Activated naive CD4-positive, alpha-beta T cell treated with anti-CD3 and anti-CD28 coated beads, Interleukin-2, amount 50 U/mL, for 24 hours (primary cell): ENCODE measurements around the gene HEMK1.

Experiments
- H3K27ac Mint-ChIP-seq: one replicate; pipeline ENCODE4 v1.8.0; 2021; ENCODE audit warnings: mild to moderate bottlenecking, mixed read lengths
- H3K27me3 Mint-ChIP-seq: one replicate; pipeline ENCODE4 v1.8.0; 2021; ENCODE audit warnings: mixed read lengths
- H3K36me3 Mint-ChIP-seq: one replicate; pipeline ENCODE4 v1.8.0; 2021; ENCODE audit warnings: mixed read lengths
- H3K4me1 Mint-ChIP-seq: one replicate; pipeline ENCODE4 v1.8.0; 2021; ENCODE audit warnings: mixed read lengths
- H3K4me3 Mint-ChIP-seq: one replicate; pipeline ENCODE4 v1.8.0; 2021; ENCODE audit warnings: mild to moderate bottlenecking, mixed read lengths
- H3K9me3 Mint-ChIP-seq: one replicate; pipeline ENCODE4 v1.8.0; 2021; ENCODE audit warnings: mixed read lengths

Gene HEMK1

DNA sequence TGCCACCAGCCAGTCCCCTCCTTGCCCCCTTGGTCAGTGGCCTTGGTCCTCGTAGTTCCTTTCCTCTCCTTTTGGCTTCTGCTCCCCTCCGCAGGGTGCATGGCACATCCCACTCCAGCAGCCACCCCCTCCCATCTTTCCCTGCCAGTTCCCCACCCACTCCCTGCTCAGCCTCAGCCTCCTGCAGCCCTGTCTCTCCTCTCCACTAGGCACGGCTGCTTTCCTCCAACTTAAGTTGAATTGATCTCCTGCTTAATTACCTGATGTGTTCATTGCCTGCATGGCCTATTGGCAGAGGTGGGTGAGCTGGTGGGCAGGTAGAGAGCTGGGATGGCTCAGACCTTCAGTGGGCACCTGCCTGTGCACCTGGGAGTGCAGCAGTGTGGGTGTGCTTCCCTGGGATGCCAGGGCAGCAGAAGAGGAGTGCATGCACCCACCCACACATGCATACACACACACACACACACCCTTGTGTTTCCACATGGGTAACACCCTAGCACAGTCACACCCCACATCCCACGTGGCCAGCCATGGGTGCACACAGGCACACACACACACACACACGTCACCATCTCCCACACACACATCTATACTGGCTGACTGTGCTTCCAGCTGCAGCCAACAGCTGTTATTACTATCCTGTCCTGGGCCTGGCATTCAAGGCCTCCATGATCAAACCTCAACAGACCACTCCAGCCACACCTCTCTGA, 32.7 kb upstream of the HEMK1 start:
- H3K4me1 Mint-ChIP-seq = no peaks in the 10 kb centered on the region
- no peaks in the 10 kb centered on the region for H3K36me3 Mint-ChIP-seq
- no peaks in the 10 kb centered on the region for H3K9me3 Mint-ChIP-seq
- no peak overlapping the region for H3K4me3 Mint-ChIP-seq
- H3K27ac Mint-ChIP-seq = no peak overlapping the region
- no peaks in the 10 kb centered on the region for H3K27me3 Mint-ChIP-seq

DNA sequence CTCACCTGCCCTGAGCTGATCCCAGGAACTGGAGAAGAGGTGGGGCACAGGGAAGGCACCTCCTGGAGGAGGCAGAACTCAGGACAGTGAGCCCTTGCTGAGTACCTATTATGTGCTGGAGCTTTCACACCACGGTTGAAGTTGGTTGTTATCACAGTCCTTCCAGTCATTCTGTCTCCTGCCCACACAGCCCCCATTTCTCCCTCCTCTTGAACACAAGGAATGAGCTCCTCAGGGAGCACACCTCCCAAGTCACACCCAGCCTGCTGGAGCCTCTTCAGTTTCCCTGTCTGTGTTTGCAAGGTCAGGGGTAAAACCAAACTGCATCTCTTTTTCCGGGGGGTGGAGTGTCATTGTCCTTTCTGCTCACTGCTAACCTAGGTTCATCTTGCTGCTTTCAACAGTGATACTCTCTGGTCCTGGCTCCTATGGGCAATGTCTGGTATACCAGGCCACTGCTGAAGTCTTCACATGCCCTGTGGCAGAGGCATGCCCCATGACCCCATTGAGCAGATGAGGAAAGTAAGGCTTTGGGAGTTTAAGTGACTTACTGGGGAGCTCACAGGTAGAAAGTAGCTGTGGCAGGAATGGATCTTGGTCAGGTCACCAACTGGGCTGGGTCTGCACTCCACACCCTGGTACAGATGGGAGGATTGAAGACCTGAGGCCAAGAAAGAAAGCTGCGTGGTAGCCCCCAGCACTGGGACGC, 31.7 kb upstream of the HEMK1 start:
- H3K4me3 Mint-ChIP-seq = no peak overlapping the region
- no peaks in the 10 kb centered on the region for H3K36me3 Mint-ChIP-seq
- H3K27me3 Mint-ChIP-seq = no peaks in the 10 kb centered on the region
- no peak overlapping the region for H3K27ac Mint-ChIP-seq
- no peaks in the 10 kb centered on the region for H3K4me1 Mint-ChIP-seq
- no peaks in the 10 kb centered on the region for H3K9me3 Mint-ChIP-seq

DNA sequence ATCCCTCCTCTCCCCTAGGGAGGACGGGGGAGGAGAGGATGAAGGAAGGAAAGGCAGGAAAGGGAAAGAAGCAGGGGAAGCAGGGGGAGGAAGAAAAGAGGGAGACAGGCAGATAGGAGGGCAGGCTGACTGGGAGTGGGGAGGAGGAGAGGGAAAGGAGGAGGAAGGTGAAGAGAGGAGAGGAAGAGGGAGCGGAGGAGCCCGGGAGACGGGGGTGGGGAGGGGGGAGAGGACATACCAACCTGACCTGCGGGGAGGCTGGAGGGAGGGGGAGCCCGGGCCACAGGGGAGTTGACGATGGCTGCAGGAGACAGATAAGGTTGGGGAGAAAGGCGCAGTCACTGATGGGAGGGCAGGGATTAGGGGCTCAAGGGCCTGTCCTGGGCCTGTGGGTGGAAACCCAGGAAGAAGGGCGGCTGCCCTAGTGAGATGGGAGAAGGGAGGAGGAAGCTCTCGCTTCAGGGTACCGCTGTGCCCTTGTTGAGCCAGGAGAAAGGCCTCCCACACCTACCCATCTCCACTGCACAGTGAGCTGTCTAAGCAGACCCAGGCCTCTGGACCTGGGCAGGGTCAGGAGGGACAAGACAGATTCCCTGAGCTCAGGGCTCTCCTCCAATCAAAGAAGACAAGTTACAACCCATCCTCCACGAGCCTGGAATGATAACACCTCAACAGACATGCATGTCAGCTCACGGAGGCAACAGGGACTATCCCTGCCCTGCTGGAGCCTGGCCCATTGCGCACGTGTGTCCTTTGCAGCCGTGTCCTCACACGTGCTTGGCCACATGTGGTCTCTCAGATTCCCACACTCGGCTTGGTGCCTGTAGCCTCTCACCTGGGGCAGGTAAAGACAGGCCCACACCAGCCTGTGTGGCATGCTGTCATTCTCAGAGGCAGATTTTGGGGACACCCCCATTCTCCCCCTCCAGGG, 29.7 kb upstream of the HEMK1 start:
- Mint-ChIP-seq H3K27me3 (no peaks in the 10 kb centered on the region), H3K4me1 (no peaks in the 10 kb centered on the region), H3K9me3 (no peaks in the 10 kb centered on the region), H3K27ac (no peak overlapping the region), H3K4me3 (no peak overlapping the region), H3K36me3 (no peaks in the 10 kb centered on the region)

DNA sequence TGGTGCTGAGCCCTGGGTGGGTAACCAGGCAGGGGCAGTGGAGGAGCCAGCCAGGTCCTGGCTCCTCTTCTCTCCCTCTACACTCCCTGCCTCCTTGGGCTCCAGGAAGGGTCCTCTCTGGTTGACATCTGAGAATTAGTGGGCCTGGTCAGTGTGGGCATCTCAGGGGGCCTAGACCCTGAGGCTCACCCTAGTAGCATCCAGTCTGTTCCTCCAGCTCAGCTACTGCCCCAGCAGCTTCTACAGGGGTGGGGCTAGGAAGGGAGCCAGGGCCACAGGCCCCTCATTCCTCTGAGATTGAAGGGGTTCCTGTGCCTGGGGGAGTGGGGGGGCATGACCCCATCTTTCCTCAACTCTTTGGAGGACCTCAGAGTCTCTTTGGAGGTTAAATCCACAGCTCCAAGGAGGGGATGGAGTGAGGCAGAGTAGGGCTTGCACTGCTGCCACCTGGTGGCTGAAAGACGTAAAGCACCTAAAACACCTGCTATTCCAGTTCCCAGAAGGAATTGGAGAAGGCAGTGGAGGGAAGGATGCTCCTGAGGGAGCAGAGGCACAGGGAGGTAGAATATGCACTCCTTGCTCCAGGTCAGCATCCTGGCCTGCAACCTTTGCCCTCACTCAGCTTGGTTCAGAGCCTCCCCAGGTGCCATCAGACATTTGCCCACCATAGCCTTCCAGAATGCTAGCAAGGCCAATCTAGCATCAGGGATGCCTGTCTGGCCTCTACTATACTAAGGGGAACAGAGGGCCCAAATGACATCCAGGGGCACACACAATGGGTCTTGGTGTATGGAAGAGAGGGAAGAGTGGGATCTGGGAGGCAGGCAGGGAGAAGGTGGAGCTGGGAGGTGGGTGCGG, 26.9 kb upstream of the HEMK1 start:
- Mint-ChIP-seq H3K27me3 (no peaks in the 10 kb centered on the region), H3K27ac (no peak overlapping the region), H3K4me3 (no peak overlapping the region), H3K4me1 (no peaks in the 10 kb centered on the region), H3K9me3 (no peaks in the 10 kb centered on the region), H3K36me3 (no peaks in the 10 kb centered on the region)

DNA sequence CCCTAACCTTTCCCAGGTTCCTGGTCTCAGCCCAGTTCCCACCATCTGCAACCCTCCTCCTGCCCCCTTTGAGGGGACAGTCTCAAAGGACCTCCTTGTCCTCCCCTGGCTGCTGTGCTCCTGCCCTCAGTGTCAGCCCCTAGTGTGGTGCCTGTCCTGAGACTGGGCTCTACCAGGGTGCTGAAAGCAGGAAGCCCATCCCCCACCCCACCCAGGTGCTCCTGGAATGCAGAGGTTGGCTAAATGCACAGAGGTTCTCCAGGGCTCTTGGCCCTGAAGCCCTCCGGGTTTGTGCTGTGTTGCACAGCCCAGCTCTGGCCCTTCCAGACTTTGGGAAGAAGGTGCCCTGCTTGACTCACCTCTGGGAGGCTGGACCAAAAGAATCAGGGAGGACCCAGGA, 23.5 kb upstream of the HEMK1 start:
- H3K4me1 Mint-ChIP-seq = no peaks in the 10 kb centered on the region
- no peaks in the 10 kb centered on the region for H3K27me3 Mint-ChIP-seq
- H3K9me3 Mint-ChIP-seq = no peaks in the 10 kb centered on the region
- H3K4me3 Mint-ChIP-seq = no peak overlapping the region
- H3K36me3 Mint-ChIP-seq = no peaks in the 10 kb centered on the region
- no peak overlapping the region for H3K27ac Mint-ChIP-seq

DNA sequence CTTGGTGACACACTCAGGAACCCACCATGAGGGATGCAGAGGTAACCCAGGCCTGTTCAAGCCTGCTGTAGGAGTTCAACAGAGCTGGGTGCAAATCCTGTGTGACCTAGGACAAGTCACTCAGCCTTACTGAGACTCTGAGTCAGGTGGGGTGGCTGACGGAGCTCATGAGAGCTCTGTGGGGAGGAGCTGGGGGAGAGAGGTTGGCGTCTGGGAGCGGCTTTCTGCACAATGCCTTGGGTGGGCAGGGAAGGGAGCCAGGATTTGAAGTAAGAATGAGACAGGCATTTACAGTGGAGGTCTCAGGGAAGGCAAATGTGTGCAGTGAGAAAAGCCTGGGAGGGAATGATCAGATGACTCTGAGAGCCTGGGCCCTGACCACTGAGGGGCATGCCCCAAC, 20.1 kb upstream of the HEMK1 start:
- Mint-ChIP-seq H3K27me3 (no peaks in the 10 kb centered on the region), H3K36me3 (no peaks in the 10 kb centered on the region), H3K9me3 (no peaks in the 10 kb centered on the region), H3K4me3 (no peak overlapping the region), H3K4me1 (no peaks in the 10 kb centered on the region), H3K27ac (no peak overlapping the region)

DNA sequence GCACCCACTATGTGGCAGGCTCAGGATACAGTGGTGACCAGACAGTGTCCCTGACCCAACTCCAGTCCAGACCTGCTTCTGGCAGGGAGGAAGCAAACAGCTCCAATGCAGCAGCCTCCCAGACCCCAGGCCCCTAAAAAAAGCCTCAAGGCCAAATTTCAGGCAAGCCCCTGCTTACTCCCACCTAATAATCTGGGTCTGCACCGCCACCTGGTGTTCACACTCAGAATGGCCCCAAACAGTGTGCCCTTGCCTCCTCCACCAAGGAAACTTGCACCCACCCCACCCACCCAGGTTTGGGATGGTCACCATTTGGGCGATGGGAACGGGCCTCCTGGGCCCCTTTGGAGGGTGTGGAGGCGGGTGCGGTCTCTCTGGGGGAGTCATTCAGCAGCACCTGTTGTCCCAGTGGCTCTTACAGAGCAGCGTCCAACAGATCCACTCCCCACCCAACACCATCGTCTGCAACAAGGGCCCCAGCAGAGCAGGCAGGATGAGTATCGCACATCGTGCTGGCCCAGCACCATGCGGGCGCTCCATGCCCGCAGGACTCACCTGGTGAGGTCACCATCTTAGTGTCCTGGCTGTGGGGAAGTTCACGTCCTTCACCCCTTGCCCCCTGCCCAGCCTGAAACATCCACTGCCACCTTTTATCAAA, 19.1 kb upstream of the HEMK1 start:
- H3K4me3 Mint-ChIP-seq = no peak overlapping the region
- H3K4me1 Mint-ChIP-seq = no peaks in the 10 kb centered on the region
- no peaks in the 10 kb centered on the region for H3K9me3 Mint-ChIP-seq
- no peaks in the 10 kb centered on the region for H3K36me3 Mint-ChIP-seq
- H3K27me3 Mint-ChIP-seq = no peaks in the 10 kb centered on the region
- no peak overlapping the region for H3K27ac Mint-ChIP-seq

DNA sequence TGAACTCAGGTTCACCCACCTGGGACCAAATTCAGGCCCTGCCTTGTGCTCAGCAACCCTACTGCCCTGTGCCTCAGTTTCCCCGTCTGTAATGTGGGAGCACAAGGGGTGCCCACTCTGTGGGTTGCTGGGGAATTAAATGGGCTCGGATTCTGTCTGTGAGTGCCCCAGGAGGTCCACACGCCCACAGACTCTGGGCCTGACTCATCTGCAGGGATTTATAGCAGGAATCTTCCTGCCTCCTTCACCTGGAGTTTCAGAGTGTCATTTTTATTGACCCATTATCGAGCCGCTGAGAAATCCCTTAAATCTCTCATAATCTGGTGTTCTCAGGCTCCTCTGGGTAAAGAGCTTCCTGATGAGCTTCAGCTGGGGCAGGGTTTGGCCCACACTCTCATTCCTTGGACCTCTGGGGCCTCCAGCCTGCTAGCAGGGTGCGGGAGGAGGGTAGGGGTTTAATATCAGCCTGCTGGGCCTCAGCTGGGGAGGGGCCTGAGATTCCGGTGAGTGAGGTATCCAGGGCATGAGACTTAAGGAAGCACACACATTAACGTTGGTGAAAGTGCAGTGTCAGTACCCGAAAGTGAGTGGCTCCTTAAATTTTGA, 18.2 kb upstream of the HEMK1 start:
- Mint-ChIP-seq H3K27me3 (no peaks in the 10 kb centered on the region), H3K9me3 (no peaks in the 10 kb centered on the region), H3K4me3 (no peak overlapping the region), H3K36me3 (no peaks in the 10 kb centered on the region), H3K27ac (no peak overlapping the region), H3K4me1 (no peaks in the 10 kb centered on the region)

DNA sequence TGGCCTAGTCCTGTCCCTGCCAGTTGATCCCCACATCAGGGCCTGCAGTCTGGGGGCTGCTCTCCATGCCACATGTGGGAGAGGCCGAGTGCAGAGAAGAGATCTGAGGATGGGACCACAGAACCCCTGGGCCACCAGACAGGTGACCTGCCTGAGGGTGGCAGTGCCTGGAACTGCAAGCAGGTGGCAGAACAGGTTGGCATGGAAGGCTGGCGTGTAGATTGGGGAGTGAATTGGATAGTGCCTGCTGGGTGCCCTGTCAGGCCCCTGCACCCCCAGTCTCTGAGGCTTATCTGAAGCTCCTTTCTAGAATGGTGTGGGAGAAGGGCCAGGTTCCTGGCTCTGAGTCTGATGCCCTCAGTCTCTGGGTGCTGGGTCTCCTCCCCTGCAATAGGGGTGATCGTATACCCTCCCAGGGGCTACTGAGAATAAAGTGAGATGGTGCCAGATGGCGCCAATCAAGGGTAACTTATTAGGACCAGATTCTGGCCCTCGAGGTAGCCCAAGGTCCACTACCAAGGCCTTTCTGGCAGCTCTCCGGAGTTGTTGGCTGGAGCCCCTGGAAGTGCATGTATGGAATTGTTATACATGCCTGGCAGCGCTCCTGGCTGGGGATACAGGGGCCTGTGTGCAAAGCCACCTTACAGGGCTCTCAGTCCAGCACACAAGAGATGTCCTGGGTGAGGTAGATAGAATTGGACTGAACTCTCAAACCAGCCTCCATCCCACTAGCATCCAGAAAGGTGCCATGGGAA, 17.5 kb upstream of the HEMK1 start:
- no peak overlapping the region for H3K27ac Mint-ChIP-seq
- no peaks in the 10 kb centered on the region for H3K27me3 Mint-ChIP-seq
- H3K4me3 Mint-ChIP-seq = no peak overlapping the region
- no peaks in the 10 kb centered on the region for H3K4me1 Mint-ChIP-seq
- H3K9me3 Mint-ChIP-seq = no peaks in the 10 kb centered on the region
- no peaks in the 10 kb centered on the region for H3K36me3 Mint-ChIP-seq

DNA sequence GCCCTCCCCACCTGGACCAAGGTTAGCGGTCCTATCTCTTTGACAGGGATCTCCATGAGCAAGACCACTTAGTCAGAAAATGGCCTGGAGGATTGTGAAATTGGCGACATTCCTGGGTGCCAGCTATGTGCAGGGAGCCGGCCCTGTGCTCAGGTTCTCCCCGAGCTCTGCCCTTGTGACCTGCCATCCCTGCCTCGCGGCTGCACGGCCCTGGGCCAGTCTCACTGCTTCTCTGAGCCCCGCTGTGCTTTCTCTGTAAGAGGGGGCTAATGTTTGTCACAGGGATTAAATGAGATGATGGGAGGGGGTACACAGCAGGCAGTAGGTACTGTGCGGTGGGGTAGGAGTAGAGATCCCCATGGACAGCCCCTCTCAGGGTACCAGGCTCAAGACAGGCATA, 16.7 kb upstream of the HEMK1 start:
- Mint-ChIP-seq H3K4me3 (no peak overlapping the region), H3K9me3 (no peaks in the 10 kb centered on the region), H3K27me3 (no peaks in the 10 kb centered on the region), H3K27ac (no peak overlapping the region), H3K36me3 (no peaks in the 10 kb centered on the region), H3K4me1 (no peaks in the 10 kb centered on the region)

DNA sequence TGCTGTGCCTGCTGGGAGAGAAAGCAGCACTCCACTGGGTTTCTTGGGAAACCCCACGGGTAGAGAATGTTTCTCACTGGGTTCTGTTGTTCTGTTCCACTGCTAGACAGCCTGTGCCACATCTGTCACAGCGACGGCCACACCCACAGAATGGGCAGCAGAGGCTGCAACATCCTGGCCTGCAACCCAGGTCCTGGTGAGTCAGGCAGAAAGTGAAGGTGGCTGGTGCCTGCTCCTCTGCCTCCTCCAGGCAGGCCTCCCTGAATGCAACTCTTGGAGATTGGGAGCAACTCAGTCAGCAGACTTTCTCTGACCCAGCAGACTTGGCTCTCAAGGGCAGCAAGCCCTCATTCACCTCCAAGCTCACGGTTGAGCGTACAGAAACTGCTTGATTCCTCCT, 14.8 kb upstream of the HEMK1 start:
- Mint-ChIP-seq H3K27ac (no peak overlapping the region), H3K36me3 (no peaks in the 10 kb centered on the region), H3K4me1 (no peaks in the 10 kb centered on the region), H3K27me3 (no peaks in the 10 kb centered on the region), H3K4me3 (no peak overlapping the region), H3K9me3 (no peaks in the 10 kb centered on the region)

DNA sequence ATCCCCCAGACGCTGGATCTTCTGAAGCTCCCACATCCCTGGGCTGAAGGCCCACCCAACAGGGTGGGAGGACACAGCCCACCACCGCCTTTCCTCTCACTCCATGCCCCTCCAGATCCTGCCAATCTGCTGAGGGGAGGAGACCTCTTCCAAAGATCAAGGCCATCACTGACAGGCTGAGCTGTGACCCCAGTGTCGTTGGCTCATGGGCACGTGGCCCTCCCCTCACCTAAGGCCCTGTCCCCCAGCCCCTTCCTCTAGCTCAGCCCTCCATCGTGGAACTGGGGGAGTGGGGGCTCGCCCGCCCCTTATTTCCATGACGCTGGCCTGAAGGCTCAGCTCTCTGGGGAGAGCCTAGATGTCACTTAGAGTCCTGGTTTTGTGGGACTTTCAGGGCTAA, 12.2 kb upstream of the HEMK1 start:
- Mint-ChIP-seq H3K27me3 (no peaks in the 10 kb centered on the region), H3K36me3 (no peaks in the 10 kb centered on the region), H3K4me3 (no peak overlapping the region), H3K4me1 (no peaks in the 10 kb centered on the region), H3K27ac (no peak overlapping the region), H3K9me3 (no peaks in the 10 kb centered on the region)

DNA sequence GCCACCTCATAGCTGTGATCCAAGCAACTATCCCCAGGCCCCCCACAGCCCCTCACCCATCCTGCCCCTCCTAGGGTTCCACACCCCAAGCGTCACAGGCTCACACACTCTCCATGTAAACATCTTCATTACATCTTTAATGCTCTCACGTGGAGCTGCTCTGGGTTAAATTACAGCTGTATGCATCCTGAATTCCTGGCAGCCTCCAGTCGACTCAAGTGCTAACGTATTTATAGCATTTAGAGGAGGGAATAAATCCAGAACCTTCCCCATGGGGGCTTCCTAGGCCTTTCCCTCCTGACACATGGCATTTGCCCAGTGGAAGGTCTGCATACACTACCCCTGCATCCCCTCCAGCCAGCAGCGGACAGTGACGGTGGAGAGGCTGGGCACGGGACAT, 11.4 kb upstream of the HEMK1 start:
- Mint-ChIP-seq H3K4me1 (no peaks in the 10 kb centered on the region), H3K9me3 (no peaks in the 10 kb centered on the region), H3K27me3 (no peaks in the 10 kb centered on the region), H3K4me3 (no peak overlapping the region), H3K27ac (no peak overlapping the region), H3K36me3 (no peaks in the 10 kb centered on the region)

DNA sequence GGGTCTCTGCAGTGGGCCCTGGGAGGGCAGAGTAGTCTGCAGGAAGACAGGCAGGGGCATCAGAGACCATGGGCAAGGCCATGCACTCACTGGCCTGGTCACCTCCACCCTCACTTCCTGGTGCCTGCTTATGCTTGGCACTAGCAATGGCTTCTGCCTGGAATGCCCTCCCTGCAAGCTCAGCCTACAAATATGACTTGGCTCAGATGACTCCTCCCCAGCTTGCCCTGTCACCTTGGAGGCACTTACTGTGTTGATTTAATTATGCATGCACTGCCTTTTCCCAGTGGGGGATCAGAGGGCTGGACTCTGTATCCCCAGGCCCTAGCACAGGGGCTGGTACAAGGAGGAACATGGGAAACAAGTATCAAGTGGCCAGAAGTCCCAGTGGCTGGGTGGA, 9.6 kb upstream of the HEMK1 start:
- Mint-ChIP-seq H3K36me3 (no peaks in the 10 kb centered on the region), H3K27me3 (no peaks in the 10 kb centered on the region), H3K4me3 (no peak overlapping the region), H3K4me1 (peaks cover 3% of the 10 kb centered on the region), H3K9me3 (no peaks in the 10 kb centered on the region), H3K27ac (no peak overlapping the region)
